AG04449 (cell line): ENCODE results near the gene IFRD1.
A peak's percentile ranks its signal among the peaks of the same experiment; 100 is the strongest.

ENCODE experiments used
- CTCF ChIA-PET: fragments of 350-600 bp; formaldehyde crosslinking; extraction: SDS; loops from one replicate; lab custom pipeline; 2021; ENCODE audit warnings: antibody characterized with exemption; lab: Yijun Ruan, JAX
- POLR2A ChIA-PET: fragments of 400-600, 350-600 bp; formaldehyde crosslinking; extraction: SDS; loops from one replicate; lab custom pipeline; 2020; ENCODE audit warnings: antibody characterized with exemption, inconsistent platforms; lab: Yijun Ruan, JAX
- DNase-seq: peaks from one replicate; pipeline ENCODE4 v3.0.0-alpha.2; 2010; ENCODE audit warnings: low read depth, low spot score
- H3K4me3 ChIP-seq: 2 replicates; pipeline ENCODE4 v1.5.1; 2011; ENCODE audit warnings: low read depth, mild to moderate bottlenecking, control low read depth, low read length
- CTCF ChIP-seq: IDR thresholded peaks from one replicate; pipeline ENCODE4 v1.5.1; 2011; ENCODE audit warnings: mild to moderate bottlenecking, moderate library complexity, low read length, control low read depth, inconsistent platforms; ENCODE audit not compliant: insufficient read depth; ENCODE audit errors: missing control alignments

IFRD1 gene

GRCh38 chr7:112421666-112422486 lies 28.4 kb upstream of the IFRD1 start:
- no peak for DNase-seq
- no peak for TF ChIP-seq CTCF
- no peak overlapping the region for H3K4me3 ChIP-seq
- POLR2A ChIA-PET, result interaction anchor here (1.1 kb wide), 1 partner anchor 30 kb away, joined by 4 read pairs; no protein-coding TSS in a partner anchor
- CTCF ChIA-PET, result interaction anchor here (1.6 to 2.6 kb wide), 2 partner anchors 9 to 12 kb away, joined by 5 to 12 read pairs; no protein-coding TSS in a partner anchor

GRCh38 chr7:112422842-112423496 lies 27.3 kb upstream of the IFRD1 start:
- ChIA-PET CTCF (interaction anchor here (1.5 to 1.6 kb wide), 2 partner anchors 10 to 671 kb away, joined by 4 to 5 read pairs; no protein-coding TSS in a partner anchor), POLR2A (interaction anchor here (1.1 kb wide), 1 partner anchor 28 kb away, joined by 4 read pairs; no protein-coding TSS in a partner anchor)
- no peak overlapping the region for H3K4me3 ChIP-seq
- TF ChIP-seq CTCF, result no peak
- peak; percentile 58 for DNase-seq

- CTCF ChIA-PET, result interaction anchor here (1.3 to 1.5 kb wide), 2 partner anchors 26 to 672 kb away, joined by 3 to 4 read pairs; partner anchors contain the start of gene IFRD1
- POLR2A ChIA-PET, result interaction anchor here (1.6 kb wide), 1 partner anchor 27 kb away, joined by 7 read pairs; the partner anchor contains the start of gene IFRD1
- TF ChIP-seq CTCF, result no peak
- DNase-seq, result no peak
- H3K4me3 ChIP-seq, result no peak overlapping the region
These were observed 26.3 kb upstream of the IFRD1 start for GRCh38 chr7:112423987-112424386.

- no peak overlapping the region for H3K4me3 ChIP-seq
- ChIA-PET POLR2A (interaction anchor here (2.2 kb wide), 1 partner anchor 23 kb away, joined by 11 read pairs; the partner anchor contains the start of gene IFRD1), CTCF (interaction anchor here (1.2 to 1.3 kb wide), 3 partner anchors 12 to 665 kb away, joined by 4 read pairs; no protein-coding TSS in a partner anchor)
- no peak for TF ChIP-seq CTCF
- no peak for DNase-seq
These were observed 22.3 kb upstream of the IFRD1 start for GRCh38 chr7:112427984-112428383.

- TF ChIP-seq CTCF, result no peak
- no peak for DNase-seq
- POLR2A ChIA-PET, result interaction anchor here (2.2 kb wide), 1 partner anchor 22 kb away, joined by 11 read pairs; the partner anchor contains the start of gene IFRD1
- H3K4me3 ChIP-seq, result no peak overlapping the region
- CTCF ChIA-PET, result interaction anchor here (1.2 to 1.3 kb wide), 2 partner anchors 68 to 666 kb away, joined by 4 read pairs; no protein-coding TSS in a partner anchor
These were observed 21.5 kb upstream of the IFRD1 start for GRCh38 chr7:112428715-112429114.
